Measurements from ENCODE around the gene ARSD.
"Not testable (repeated sequence)": the region's sequence is repeated elsewhere in the genome, so short reads cannot be mapped to it uniquely, and the experiment has no call there.

ARSD gene

GRCh38 chrX:2890536-2891460 lies 38.3 kb downstream of the ARSD start:
- not testable (repeated sequence) for DNase-seq (ENCODE audit: low read depth)

GRCh38 chrX:2889706-2890490 lies 39.2 kb downstream of the ARSD start:
- DNase-seq (ENCODE audit: low read depth), result not testable (repeated sequence)

GRCh38 chrX:2889045-2889605 lies 40.0 kb downstream of the ARSD start:
- no peak for DNase-seq (ENCODE audit: low read depth)

- DNase-seq (ENCODE audit: low read depth), result no peak
Measured at GRCh38 chrX:2888309-2888708, 40.8 kb downstream of the ARSD start.

- DNase-seq (ENCODE audit: low read depth), result no peak
Measured at GRCh38 chrX:2883770-2884169, 45.4 kb downstream of the ARSD start.

- DNase-seq (ENCODE audit: low read depth), result no peak
Measured at GRCh38 chrX:2879670-2880069, 49.5 kb downstream of the ARSD start.

GRCh38 chrX:2878563-2878962 lies 50.6 kb downstream of the ARSD start:
- no peak for DNase-seq (ENCODE audit: low read depth)

GRCh38 chrX:2875798-2876399 lies 53.2 kb downstream of the ARSD start:
- DNase-seq (ENCODE audit: low read depth), result no peak

- DNase-seq (ENCODE audit: low read depth), result no peak
Measured at GRCh38 chrX:2875136-2875481, 54.0 kb downstream of the ARSD start.

- DNase-seq (ENCODE audit: low read depth), result no peak
Measured at GRCh38 chrX:2874222-2875135, 54.7 kb downstream of the ARSD start.

- DNase-seq (ENCODE audit: low read depth), result no peak
Measured at GRCh38 chrX:2872671-2873277, 56.4 kb downstream of the ARSD start.

- no peak for DNase-seq (ENCODE audit: low read depth)
Measured at GRCh38 chrX:2871831-2872230, 57.3 kb downstream of the ARSD start.

- no peak for DNase-seq (ENCODE audit: low read depth)
Measured at GRCh38 chrX:2870650-2871049, 58.5 kb downstream of the ARSD start.

- no peak for DNase-seq (ENCODE audit: low read depth)
Measured at GRCh38 chrX:2867206-2867605, 61.9 kb downstream of the ARSD start.

- DNase-seq (ENCODE audit: low read depth), result no peak
Measured at GRCh38 chrX:2863646-2864045, 65.5 kb downstream of the ARSD start.

GRCh38 chrX:2862404-2862803 lies 66.7 kb downstream of the ARSD start:
- no peak for DNase-seq (ENCODE audit: low read depth)

GRCh38 chrX:2859197-2859797 lies 69.8 kb downstream of the ARSD start:
- no peak for DNase-seq (ENCODE audit: low read depth)

- no peak for DNase-seq (ENCODE audit: low read depth)
Measured at GRCh38 chrX:2857566-2857965, 71.6 kb downstream of the ARSD start.

- DNase-seq (ENCODE audit: low read depth), result no peak
Measured at GRCh38 chrX:2855761-2856160, 73.4 kb downstream of the ARSD start.

- no peak for DNase-seq (ENCODE audit: low read depth)
Measured at GRCh38 chrX:2854918-2855317, 74.2 kb downstream of the ARSD start.

Measured in non-pigmented ciliary epithelial cell (primary cell).